Measurements from ENCODE around the gene OGFOD3.
"Not testable (repeated sequence)": the region's sequence is repeated elsewhere in the genome, so short reads cannot be mapped to it uniquely, and the experiment has no call there.

OGFOD3 gene

DNA sequence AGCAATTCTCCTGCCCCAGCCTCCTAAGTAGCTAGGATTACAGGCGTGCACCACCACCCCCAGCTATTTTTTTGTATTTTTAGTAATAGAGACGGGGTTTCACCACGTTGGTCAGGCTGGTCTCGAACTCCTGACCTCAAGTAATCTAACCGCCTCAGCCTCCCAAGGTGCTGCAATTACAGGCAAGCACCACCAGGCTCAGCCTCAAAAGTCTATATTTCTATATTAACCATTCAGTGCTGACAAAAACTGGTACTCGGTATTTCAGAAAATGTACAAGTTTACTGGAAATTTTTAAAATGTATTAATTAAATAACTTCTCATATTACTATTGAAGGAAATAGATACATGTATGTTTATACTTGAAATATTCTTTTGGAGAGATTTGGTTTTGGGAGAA, 1.6 kb downstream of the OGFOD3 start:
- no peak for DNase-seq (ENCODE audit: low read depth)
- no peak overlapping the region for H3K4me3 ChIP-seq (ENCODE audit: control insufficient read depth, low read depth, low read length)
- TF ChIP-seq, protein P1, sequence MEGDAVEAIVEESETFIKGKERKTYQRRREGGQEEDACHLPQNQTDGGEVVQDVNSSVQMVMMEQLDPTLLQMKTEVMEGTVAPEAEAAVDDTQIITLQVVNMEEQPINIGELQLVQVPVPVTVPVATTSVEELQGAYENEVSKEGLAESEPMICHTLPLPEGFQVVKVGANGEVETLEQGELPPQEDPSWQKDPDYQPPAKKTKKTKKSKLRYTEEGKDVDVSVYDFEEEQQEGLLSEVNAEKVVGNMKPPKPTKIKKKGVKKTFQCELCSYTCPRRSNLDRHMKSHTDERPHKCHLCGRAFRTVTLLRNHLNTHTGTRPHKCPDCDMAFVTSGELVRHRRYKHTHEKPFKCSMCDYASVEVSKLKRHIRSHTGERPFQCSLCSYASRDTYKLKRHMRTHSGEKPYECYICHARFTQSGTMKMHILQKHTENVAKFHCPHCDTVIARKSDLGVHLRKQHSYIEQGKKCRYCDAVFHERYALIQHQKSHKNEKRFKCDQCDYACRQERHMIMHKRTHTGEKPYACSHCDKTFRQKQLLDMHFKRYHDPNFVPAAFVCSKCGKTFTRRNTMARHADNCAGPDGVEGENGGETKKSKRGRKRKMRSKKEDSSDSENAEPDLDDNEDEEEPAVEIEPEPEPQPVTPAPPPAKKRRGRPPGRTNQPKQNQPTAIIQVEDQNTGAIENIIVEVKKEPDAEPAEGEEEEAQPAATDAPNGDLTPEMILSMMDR (conservative IDR thresholded peaks at IDR 0.05; ENCODE audit: control insufficient read depth, insufficient read depth, low read depth, low read length) = peak; percentile 11

DNA sequence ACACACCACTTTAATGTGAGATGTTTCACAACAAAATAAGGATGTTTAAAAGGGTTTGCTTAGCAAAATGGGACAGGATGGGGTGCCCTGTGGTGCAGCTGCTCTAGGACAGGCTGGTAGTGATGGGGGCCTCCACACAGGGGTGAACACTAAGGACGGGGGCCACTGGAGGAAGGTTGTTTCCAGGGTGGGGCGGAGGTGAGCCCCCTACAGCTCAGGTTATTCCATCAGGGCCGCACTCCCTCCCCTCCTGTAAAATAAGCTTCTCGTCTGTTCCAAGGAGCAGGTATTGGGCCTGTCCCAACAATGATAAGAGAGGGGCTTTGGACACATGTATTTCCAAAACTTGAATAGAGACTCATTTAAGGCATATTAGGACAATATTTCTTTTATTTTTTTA, 2.1 kb downstream of the OGFOD3 start:
- no peak for DNase-seq (ENCODE audit: low read depth)
- H3K4me3 ChIP-seq (ENCODE audit: control insufficient read depth, low read depth, low read length) = no peak overlapping the region
- TF ChIP-seq, protein P1 (conservative IDR thresholded peaks at IDR 0.05; ENCODE audit: control insufficient read depth, insufficient read depth, low read depth, low read length) = no peak

DNA sequence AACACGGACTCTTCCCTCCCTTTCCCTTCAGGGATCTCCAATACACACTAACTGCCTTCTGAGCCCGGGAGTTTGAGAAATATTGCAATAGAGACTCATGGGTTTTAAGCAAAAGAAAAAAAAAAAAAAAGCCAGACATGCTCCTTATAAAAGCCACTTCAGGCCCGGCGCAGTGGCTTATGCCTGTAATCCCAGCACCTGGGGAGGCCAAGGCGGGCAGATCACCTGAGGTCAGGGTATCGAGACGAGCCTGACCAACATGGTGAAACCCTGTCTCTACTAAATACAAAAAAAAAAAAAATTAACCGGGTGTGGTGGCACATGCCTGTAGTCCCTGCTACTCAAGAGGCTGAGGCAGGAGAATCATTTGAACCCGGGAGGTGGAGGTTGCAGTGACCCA, 2.6 kb downstream of the OGFOD3 start:
- TF ChIP-seq, protein P1 (conservative IDR thresholded peaks at IDR 0.05; ENCODE audit: control insufficient read depth, insufficient read depth, low read depth, low read length) = no peak
- no peak overlapping the region for H3K4me3 ChIP-seq (ENCODE audit: control insufficient read depth, low read depth, low read length)
- DNase-seq (ENCODE audit: low read depth) = no peak

DNA sequence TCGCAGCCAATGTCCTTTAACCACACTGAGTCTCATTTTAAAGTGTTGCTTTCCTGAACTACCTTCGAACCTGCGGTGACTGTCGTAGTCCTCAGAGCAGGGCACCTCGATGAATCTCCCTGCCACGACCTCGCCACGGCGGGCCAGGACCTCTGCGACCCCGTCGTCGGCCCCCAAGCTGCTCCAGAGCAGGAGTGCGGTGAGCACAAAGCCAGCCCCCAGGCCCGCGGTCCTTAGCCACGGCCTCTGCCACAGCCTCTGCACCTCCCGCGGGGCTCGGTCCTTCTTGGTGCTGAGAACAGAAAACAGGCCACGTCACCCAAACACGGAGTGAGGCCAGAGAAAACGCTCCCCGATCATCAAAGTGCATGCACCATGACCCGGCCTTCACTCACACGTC, 3.0 kb downstream of the OGFOD3 start:
- no peak for DNase-seq (ENCODE audit: low read depth)
- H3K4me3 ChIP-seq (ENCODE audit: control insufficient read depth, low read depth, low read length) = no peak overlapping the region
- TF ChIP-seq, protein P1 (conservative IDR thresholded peaks at IDR 0.05; ENCODE audit: control insufficient read depth, insufficient read depth, low read depth, low read length) = no peak

DNA sequence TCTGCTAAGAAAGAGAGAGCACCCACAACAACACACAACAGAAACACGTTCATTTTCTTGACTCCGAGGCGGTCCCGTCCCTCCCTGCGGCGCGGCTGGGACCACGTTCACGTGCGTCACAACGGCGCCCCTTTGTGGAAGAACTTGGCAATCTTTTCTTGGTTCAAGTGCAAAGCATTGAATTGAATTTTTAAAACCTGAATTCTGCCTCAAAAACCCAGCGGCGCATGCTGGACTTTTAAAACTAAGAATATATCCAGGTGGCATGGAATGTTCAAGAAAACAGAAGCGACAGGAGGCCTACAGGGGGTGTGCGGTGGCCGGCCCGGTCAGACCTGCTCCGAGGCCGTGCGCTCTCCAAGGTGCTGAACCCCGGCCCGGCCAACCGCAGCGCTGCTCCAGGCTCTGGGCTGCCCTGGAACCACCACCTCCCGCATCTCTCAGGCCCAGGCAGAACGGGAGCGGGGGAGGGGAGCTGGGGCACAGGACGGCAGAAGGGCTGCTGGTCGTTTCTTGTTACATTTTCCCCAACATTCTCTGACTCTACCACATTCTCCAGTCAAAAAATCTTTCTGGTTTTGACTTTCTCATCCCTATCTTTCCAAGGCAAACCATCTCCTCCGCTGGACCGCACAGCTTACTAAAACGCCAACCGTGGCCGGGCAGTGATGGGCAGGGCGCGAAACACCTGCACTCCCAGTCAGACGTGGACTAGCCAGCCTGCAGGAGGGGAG, 3.7 kb downstream of the OGFOD3 start:
- TF ChIP-seq, protein P1 (conservative IDR thresholded peaks at IDR 0.05; ENCODE audit: control insufficient read depth, insufficient read depth, low read depth, low read length) = peak; percentile 66
- peak; percentile 73 for DNase-seq (ENCODE audit: low read depth)
- no peak overlapping the region for H3K4me3 ChIP-seq (ENCODE audit: control insufficient read depth, low read depth, low read length)

DNA sequence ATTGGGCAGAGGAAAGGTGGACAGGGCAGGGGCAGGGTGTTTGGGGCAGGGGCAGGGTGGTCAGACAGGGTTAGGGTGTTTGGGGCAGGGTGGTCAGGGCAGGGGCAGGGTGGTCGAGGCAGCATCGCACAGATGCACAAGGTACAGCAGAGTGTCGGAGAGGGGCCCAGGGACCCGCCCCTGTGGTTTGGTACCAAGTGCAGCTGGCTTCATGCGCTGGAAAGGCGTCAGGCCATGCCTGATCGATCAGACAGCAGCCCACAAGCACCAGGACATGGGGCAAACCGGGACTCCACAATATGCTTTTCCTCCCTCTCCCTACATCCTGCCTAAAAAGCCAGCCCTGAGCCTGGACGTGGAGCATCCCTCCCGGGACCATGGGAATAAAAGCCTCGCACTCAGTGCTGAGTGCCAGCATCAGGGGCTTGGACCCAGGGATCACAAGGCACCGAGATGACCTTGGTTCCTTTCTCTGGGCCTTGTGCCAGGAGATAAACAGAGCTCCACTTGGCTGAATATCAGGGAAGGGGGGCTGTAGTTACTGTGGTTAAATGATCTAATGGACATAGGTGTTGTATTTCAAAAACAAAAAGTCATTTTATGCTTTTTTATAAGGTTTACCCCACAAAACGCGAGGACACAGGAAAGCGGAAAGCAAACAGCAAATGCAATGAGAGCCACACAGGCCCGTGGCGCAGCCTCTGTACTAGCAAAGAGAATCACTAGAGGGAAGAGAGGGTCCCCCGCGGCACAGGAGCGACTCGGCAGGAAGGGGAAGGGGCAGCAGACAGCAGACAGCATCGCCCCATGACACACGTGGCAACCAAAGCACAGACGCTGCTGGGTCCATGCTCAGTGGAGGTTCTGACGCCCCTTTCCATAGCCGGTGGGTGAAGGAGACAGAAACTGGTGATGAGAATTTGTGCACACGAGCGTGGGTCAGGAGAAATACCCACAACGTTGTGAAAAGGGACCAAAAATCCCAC, 5.6 kb downstream of the OGFOD3 start:
- TF ChIP-seq, protein P1 (conservative IDR thresholded peaks at IDR 0.05; ENCODE audit: control insufficient read depth, insufficient read depth, low read depth, low read length) = no peak
- no peak for DNase-seq (ENCODE audit: low read depth)
- H3K4me3 ChIP-seq (ENCODE audit: control insufficient read depth, low read depth, low read length) = no peak overlapping the region

DNA sequence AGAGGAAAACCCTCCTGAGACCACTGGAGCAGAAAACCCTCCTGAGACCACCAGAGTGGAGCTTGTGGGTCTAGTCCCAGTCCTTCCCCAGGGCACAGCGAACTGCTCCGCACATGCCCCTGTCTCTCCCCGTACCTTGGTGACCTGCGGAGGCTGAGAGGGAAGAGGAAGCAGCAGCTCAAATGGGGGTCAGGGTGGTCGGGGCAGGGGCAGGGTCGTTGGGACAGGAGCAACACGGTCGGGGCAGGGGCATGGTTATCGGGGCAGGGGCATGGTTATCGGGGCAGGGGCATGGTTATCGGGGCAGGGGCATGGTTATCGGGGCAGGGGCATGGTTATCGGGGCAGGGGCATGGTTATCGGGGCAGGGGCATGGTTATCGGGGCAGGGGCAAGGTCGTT, 6.3 kb downstream of the OGFOD3 start:
- H3K4me3 ChIP-seq (ENCODE audit: control insufficient read depth, low read depth, low read length); DNase-seq (ENCODE audit: low read depth): not testable (repeated sequence)
